GM19099 (cell line): ENCODE measurements around the gene GRIP2.

Source experiments
- POLR2A ChIP-seq: IDR thresholded peaks from 3 replicates; pipeline ENCODE4 v1.6.1; 2011; ENCODE audit warnings: low read depth; ENCODE audit not compliant: insufficient read length; ENCODE audit errors: extremely low read depth

GRIP2 gene

GRCh38 chr3:14448756-14449727 is 91.1 kb downstream of the GRIP2 start:
- TF ChIP-seq POLR2A = no peak

- no peak for TF ChIP-seq POLR2A
These were observed 92.1 kb downstream of the GRIP2 start for GRCh38 chr3:14448063-14448462.

- no peak for TF ChIP-seq POLR2A
These were observed 93.1 kb downstream of the GRIP2 start for GRCh38 chr3:14446988-14447570.

- no peak for TF ChIP-seq POLR2A
These were observed 94.4 kb downstream of the GRIP2 start for GRCh38 chr3:14445773-14446172.

GRCh38 chr3:14444380-14444779 is 95.8 kb downstream of the GRIP2 start:
- no peak for TF ChIP-seq POLR2A

- no peak for TF ChIP-seq POLR2A
These were observed 98.2 kb downstream of the GRIP2 start for GRCh38 chr3:14441920-14442300.

- no peak for TF ChIP-seq POLR2A
These were observed 98.8 kb downstream of the GRIP2 start for GRCh38 chr3:14441240-14441919.

- TF ChIP-seq POLR2A = no peak
These were observed 99.5 kb downstream of the GRIP2 start for GRCh38 chr3:14440531-14441239.

GRCh38 chr3:14440168-14440518 is 100.0 kb downstream of the GRIP2 start:
- no peak for TF ChIP-seq POLR2A

GRCh38 chr3:14439501-14440167 is 100.5 kb downstream of the GRIP2 start:
- no peak for TF ChIP-seq POLR2A
